Sigmoid colon (tissue), 4 donors: ENCODE data around the gene PGS1.

Experiments used
- EP300 ChIP-seq, 4 donors: sonication (generic); formaldehyde crosslinking; IDR thresholded peaks; one replicate each; pipeline ENCODE4 v1.6.1; 2017; ENCODE audit warnings: antibody characterized with exemption in 4 of 4
- POLR2A ChIP-seq, 2 donors: fragments of 450-650 bp; IDR thresholded peaks; one replicate each; pipeline ENCODE4 v1.6.1; 2016; ENCODE audit warnings: antibody characterized with exemption in 2 of 2, mild to moderate bottlenecking in 2 of 2, moderate library complexity in 2 of 2
- POLR2AphosphoS5 ChIP-seq, 4 donors: sonication (generic); formaldehyde crosslinking; IDR thresholded peaks; one replicate each; pipeline ENCODE4 v1.6.1; 2017; ENCODE audit warnings: antibody characterized with exemption in 4 of 4
- TF ChIP-seq, protein P1 (sequence below), 4 experiments: fragments of 450-650 bp in 3 of 4; fragments of 200-600 bp in 1 of 4; IDR thresholded peaks; one replicate each; pipeline ENCODE4 v1.5.1; 2016 to 2019; ENCODE audit warnings: antibody characterized with exemption in 4 of 4, mild to moderate bottlenecking in 3 of 4, moderate library complexity in 2 of 4

DNA sequence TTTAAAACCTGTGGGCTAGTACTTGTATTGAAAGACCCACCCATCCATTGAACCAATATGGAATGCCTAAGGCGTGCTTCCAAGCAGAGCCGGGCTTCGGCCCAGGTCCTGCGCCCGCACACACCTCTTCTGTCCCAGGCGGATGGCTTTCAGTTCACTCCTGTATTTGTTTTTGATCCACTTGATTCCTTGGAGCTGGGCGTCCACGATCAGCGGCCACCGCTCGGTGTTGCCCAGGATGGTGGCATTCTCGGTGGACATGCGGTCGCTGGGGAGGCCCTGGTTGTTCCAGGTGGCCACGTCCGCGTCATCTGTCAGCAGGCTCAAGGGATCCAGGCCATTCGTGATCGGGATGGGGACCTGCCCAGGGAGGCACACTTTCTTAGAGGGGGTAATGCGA is 75.9 kb downstream of the PGS1 start:
- TF ChIP-seq, protein P1, sequence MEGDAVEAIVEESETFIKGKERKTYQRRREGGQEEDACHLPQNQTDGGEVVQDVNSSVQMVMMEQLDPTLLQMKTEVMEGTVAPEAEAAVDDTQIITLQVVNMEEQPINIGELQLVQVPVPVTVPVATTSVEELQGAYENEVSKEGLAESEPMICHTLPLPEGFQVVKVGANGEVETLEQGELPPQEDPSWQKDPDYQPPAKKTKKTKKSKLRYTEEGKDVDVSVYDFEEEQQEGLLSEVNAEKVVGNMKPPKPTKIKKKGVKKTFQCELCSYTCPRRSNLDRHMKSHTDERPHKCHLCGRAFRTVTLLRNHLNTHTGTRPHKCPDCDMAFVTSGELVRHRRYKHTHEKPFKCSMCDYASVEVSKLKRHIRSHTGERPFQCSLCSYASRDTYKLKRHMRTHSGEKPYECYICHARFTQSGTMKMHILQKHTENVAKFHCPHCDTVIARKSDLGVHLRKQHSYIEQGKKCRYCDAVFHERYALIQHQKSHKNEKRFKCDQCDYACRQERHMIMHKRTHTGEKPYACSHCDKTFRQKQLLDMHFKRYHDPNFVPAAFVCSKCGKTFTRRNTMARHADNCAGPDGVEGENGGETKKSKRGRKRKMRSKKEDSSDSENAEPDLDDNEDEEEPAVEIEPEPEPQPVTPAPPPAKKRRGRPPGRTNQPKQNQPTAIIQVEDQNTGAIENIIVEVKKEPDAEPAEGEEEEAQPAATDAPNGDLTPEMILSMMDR (IDR thresholded peaks at IDR 0.05): no peak
- no peak for TF ChIP-seq POLR2AphosphoS5 (IDR thresholded peaks at IDR 0.05)
- TF ChIP-seq EP300 (IDR thresholded peaks at IDR 0.05): no peak
- no peak for TF ChIP-seq POLR2A (IDR thresholded peaks at IDR 0.05)
